ENCODE data around the gene HNRNPH1. TPM values are rescaled to one million over a fixed set of nuclear protein-coding genes. Genes with fewer than 3 reads are reported as not detected.
"Not testable (repeated sequence)": the region's sequence is repeated elsewhere in the genome, so short reads cannot be mapped to it uniquely, and the experiment has no call there.

The HNRNPH1 gene
- total RNA-seq, 1 donor from 2014 or later = 470 TPM

DNA sequence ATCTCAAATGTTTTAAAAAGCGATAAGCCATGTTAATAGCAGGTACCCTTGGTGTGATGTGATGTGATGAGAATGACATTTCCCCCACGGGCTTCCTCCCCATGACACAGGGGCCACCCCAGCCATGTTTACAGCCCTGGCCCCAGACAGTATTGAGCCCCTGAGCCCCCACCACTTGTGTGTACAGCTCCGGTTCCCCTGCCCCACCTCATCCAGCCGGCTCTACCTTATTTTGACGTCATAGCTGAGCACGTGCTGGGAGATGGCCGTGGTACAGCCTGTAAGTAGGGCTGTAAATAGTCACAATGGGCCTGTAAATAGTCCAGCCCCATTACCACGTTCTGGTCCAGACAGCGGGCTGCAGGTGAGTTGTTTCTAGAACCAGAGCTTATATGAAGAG is 24.9 kb upstream of the HNRNPH1 start:
- no peak overlapping the region for H3K27ac ChIP-seq
- H3K36me3 ChIP-seq = no peaks in the 10 kb centered on the region
- no peaks in the 10 kb centered on the region for H3K9me3 ChIP-seq
- intact Hi-C loops (cut with DNase I) = no loop called here
- TF ChIP-seq, protein P1, sequence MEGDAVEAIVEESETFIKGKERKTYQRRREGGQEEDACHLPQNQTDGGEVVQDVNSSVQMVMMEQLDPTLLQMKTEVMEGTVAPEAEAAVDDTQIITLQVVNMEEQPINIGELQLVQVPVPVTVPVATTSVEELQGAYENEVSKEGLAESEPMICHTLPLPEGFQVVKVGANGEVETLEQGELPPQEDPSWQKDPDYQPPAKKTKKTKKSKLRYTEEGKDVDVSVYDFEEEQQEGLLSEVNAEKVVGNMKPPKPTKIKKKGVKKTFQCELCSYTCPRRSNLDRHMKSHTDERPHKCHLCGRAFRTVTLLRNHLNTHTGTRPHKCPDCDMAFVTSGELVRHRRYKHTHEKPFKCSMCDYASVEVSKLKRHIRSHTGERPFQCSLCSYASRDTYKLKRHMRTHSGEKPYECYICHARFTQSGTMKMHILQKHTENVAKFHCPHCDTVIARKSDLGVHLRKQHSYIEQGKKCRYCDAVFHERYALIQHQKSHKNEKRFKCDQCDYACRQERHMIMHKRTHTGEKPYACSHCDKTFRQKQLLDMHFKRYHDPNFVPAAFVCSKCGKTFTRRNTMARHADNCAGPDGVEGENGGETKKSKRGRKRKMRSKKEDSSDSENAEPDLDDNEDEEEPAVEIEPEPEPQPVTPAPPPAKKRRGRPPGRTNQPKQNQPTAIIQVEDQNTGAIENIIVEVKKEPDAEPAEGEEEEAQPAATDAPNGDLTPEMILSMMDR (IDR thresholded peaks at IDR 0.05) = no peak
- no peak overlapping the region for H3K4me3 ChIP-seq
- H3K4me1 ChIP-seq = no peaks in the 10 kb centered on the region
- no peak for ATAC-seq
- no peak for DNase-seq
- no peaks in the 10 kb centered on the region for H3K27me3 ChIP-seq

DNA sequence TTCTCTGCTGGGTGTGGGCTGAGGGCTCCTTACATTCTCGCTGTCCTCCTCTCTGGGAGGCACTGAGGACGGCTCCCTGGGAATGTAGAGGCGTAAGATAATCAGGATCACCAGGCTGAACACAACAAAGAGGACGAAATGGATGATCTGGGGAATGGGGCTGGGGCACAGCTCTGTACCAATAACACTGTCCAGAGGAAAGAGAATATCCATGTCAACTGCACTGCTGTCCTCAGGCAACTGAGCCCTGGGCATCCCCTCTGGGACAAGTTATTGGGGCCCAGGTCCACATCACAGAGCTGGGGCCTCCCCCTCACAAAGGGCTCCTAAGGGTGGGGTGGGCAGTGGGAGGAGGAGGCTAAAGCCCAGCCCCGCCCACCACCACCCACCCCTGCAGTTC is 21.3 kb upstream of the HNRNPH1 start:
- H3K4me1 ChIP-seq; H3K4me3 ChIP-seq; H3K9me3 ChIP-seq; H3K27me3 ChIP-seq; DNase-seq; H3K27ac ChIP-seq; intact Hi-C loops (cut with DNase I); H3K36me3 ChIP-seq: not testable (repeated sequence)
- ATAC-seq = peak; percentile 10

DNA sequence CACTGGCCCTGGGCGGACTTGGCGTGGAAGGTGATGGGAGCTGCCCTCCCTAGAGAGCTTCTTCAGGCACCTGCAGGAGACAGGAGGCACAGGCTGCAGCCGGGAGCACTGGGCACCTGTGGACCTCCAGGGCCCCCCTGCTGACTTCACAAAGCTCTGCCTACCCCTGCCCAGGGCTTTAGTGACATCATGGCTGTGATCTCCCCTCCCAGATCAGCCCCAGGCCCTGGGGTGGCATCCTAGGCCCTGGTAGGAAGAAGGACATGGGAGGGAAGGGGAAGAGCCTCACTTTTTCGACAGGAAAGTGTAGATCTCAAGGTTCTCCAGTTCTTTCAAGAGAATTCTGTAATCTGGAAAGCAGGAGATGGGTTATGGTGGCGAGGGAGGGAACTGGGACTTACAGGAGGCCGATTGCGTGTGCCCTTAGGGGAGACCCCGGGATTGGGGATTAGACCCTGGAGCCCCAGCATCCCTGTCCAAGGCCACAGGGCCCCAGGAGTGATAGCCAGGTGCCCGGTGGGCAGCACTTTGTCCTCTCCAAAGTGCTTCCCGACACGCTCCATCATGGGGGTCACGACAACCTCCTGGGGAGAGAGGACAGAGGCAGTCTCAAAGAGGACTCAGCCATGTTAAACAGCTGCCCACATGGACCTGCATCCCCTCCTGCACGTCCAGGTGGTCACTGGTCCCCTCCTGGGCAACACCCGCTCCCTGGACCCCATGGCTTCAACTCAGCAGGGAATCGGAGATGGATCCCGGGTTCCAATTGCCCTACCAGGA is 19.9 kb upstream of the HNRNPH1 start:
- H3K4me1 ChIP-seq; H3K27me3 ChIP-seq; H3K27ac ChIP-seq; intact Hi-C loops (cut with DNase I); H3K4me3 ChIP-seq; H3K9me3 ChIP-seq; H3K36me3 ChIP-seq; ATAC-seq: not testable (repeated sequence)
- DNase-seq = peak; percentile 46

DNA sequence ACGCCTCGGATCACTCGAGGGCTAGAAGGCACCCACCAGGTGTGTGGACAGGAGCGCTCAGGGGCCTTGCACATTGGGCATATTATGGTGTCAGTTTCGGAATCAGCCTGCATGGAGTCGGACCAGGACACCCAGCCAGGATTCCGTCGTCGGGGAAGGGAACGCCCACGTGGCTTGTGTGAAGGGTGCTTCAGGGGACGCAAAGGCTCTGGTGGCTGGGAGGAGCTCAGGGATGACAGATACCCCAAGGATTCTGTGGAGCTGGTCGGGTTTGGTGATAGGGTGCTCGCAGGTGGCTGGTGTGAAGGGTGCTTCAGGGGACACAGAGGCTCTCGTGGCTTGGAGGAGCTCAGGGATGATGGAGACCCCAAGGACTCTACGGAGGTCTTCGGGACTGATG is 19.2 kb upstream of the HNRNPH1 start:
- DNase-seq; H3K27me3 ChIP-seq; H3K27ac ChIP-seq; H3K36me3 ChIP-seq; H3K9me3 ChIP-seq; H3K4me3 ChIP-seq; H3K4me1 ChIP-seq; intact Hi-C loops (cut with DNase I): not testable (repeated sequence)
- ATAC-seq = peak; percentile 20

DNA sequence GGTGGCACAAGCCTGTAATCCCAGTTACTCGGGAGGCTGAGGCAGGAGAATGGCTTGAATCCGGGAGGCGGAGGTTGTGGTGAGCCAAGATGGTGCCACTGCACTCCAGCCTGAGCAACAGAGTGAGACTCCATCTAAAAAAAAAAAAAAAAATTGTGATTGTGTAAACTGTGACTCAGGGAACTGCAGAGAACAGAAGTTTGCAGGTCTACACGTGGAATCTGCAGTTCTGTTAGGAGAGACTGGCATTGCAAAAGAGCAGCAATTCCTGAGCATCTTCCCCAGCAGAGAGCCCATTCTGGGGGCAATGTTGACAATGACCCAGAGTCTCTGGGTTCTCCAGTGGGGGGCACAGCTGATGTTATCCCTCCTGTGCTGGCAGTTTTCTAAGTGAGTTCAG is 18.3 kb upstream of the HNRNPH1 start:
- H3K27me3 ChIP-seq; H3K4me3 ChIP-seq; H3K4me1 ChIP-seq; H3K36me3 ChIP-seq; intact Hi-C loops (cut with DNase I); H3K27ac ChIP-seq; H3K9me3 ChIP-seq; ATAC-seq; DNase-seq: not testable (repeated sequence)

DNA sequence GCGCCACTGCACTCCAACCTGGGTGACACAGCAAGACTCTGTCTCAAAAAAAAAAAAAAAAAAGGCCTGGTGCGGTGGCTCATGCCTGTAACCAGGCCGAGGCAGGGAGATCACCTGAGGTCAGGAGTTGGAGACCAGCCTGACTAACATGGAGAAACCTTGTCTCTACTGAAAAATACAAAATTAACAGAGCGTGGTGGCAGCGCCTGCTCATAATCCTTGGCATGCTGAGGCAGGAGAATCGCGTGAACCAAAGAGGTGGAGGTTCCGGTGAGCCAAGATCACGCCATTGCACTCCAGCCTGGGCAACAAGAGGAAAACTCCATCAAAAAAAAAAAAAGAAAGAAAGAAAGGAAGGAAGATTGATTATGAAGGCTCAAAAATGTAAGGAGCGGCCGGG is 15.8 kb upstream of the HNRNPH1 start:
- ATAC-seq; H3K4me1 ChIP-seq; H3K27ac ChIP-seq; H3K36me3 ChIP-seq; intact Hi-C loops (cut with DNase I); H3K9me3 ChIP-seq; H3K4me3 ChIP-seq; DNase-seq; H3K27me3 ChIP-seq: not testable (repeated sequence)

DNA sequence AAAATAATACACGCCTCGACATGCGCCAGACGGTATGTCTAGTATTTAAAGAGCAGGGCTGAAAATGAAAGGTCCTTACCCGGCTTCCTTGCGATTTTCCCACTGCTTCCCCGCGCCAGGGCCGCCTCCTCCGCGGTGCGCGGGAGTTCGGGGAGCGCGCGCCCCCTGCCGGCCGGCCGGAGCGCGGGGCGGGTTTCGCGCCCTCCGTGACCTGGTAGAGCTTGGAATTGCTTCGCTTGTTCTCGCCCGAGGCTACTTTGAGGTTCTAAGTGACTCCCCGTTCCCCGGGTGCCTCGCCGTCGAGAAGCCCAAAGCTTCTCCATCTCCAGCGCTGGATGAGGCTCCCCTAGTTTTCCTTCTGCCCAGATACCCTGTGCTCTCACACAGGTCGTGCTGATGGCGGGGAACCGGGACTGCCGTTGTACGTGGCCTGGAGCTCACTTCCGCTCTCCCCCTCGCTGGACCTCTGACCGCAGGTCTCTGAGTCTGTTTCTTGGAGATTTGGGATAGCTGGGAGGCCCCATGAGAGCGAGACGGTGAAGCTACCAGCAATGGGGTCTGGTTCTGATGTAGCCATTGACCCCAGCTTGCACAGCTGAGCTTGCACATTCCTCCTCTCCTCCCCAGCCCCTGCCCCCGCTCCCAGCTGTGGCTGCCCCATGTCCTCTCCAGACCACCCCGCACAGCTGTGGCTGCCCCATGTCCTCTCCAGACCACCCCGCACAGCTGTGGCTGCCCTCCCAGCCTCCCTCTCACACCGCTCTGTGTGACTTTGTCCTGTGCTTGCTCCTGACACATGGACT is 11.1 kb upstream of the HNRNPH1 start:
- H3K9me3 ChIP-seq; H3K27me3 ChIP-seq; intact Hi-C loops (cut with DNase I); DNase-seq; H3K27ac ChIP-seq; H3K4me1 ChIP-seq; H3K4me3 ChIP-seq; H3K36me3 ChIP-seq: not testable (repeated sequence)
- ATAC-seq = peak; percentile 99

DNA sequence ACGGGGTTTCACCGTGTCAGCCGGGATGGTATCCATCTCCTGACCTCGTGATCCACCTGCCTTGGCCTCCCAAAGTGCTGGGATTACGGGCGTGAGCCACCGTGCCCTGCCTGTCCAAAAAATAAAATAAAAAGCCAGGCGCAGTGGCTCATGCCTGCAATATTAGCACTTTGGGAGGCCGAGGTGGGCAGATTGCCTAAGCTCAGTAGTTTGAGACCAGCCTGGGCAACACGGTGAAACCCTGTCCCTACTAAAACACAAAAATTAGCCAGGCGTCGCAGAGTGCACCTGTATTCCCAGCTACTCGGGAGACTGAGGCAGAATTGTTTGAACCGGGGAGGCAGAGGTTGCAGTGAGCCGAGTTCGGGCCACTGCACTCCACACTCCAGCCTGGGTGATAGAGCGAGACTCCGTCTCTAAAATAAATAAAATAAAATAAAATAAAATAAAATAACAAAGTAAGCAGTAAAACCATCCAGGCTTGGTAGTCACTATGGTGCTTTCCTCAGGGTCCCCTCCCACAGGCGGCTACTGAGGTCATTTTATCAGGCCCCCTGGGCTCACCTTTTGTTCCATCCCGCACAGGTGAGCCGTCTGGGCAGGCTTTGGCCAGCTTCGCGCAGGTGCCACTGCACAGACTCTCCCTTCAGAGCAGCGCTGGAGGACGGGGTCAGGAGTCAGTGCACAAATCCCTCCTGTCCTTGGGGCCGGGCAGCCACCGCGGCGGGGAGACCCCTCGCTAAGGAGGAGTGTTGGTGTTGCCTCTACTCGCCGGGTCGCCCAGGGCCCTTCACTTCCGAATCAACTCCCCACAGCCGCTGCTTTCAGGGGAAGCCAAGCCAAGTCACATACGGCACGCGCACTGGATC is 10.3 kb upstream of the HNRNPH1 start:
- Histone ChIP-seq H3K4me3 (peak overlapping the region; percentile 42), H3K27ac (peak overlapping the region; percentile 36)
- intact Hi-C loops (cut with DNase I); DNase-seq; H3K9me3 ChIP-seq; H3K4me1 ChIP-seq; H3K36me3 ChIP-seq; H3K27me3 ChIP-seq: not testable (repeated sequence)
- peak; percentile 60 for ATAC-seq

DNA sequence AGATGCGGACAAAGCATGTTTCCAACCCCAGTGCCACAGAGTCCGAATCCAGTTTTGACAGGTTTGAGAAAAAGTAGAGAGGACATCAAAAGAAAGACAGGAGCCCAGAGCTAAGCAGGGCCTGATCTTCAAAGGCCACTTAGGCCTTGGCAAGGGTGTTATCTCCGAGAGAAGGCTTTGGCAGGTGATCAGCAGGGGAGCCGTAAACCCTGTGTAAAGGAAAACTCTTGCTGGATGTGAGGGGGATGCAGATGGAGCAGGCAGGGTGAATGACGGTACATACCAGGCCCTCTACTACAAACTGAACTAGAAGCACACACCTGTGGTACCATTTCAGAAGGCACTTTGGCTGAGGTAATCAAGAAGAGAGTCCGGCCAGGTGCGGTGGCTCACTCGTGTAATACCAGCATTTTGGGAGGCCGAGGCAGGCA is 1.4 kb upstream of the HNRNPH1 start:
- intact Hi-C loops (cut with DNase I) = no loop called here
- Histone ChIP-seq H3K4me3 (peak overlapping the region; percentile 100), H3K4me1 (peaks cover 29% of the 10 kb centered on the region), H3K36me3 (peaks cover 27% of the 10 kb centered on the region), H3K27ac (peak overlapping the region; percentile 100), H3K27me3 (no peaks in the 10 kb centered on the region), H3K9me3 (no peaks in the 10 kb centered on the region)
- DNase-seq (peak; percentile 57), ATAC-seq (no peak)
- TF ChIP-seq, protein P1 (IDR thresholded peaks at IDR 0.05) = no peak

Measured in upper lobe of right lung (tissue), 1 donor.